T1000 (cell line): ENCODE results near the gene LIPH.
"Not testable (repeated sequence)": the region's sequence is repeated elsewhere in the genome, so short reads cannot be mapped to it uniquely, and the experiment has no call there.

Experiments used
- DNase-seq: peaks from one replicate; lab custom pipeline; 2025; ENCODE audit warnings: mixed read lengths; lab: John Stamatoyannopoulos, UW

Gene LIPH

GRCh38 chr3:185552358-185552877 lies at the start of gene LIPH:
Gene LIPH, minus strand, starts transcription at chr3:185552588. Its CDS starts 117 bp downstream, at chr3:185552471.
- no peak for DNase-seq

- DNase-seq, result no peak
Measured at GRCh38 chr3:185595526-185595925, 43.1 kb upstream of the LIPH start.

- no peak for DNase-seq
Measured at GRCh38 chr3:185594073-185594472, 41.7 kb upstream of the LIPH start.

- DNase-seq, result no peak
Measured at GRCh38 chr3:185586686-185587039, 34.3 kb upstream of the LIPH start.

- DNase-seq, result peak; percentile 99
Measured at GRCh38 chr3:185585859-185586685, 33.7 kb upstream of the LIPH start, which contains the start of gene SENP2. Gene SENP2, plus strand, starts transcription at chr3:185586295. Its CDS starts 119 bp downstream, at chr3:185586414.

- no peak for DNase-seq
Measured at GRCh38 chr3:185585518-185585858, 33.1 kb upstream of the LIPH start.

GRCh38 chr3:185584686-185585085 lies 32.3 kb upstream of the LIPH start:
- DNase-seq, result no peak

- DNase-seq, result no peak
Measured at GRCh38 chr3:185583925-185584324, 31.5 kb upstream of the LIPH start.

GRCh38 chr3:185582871-185583270 lies 30.5 kb upstream of the LIPH start:
- no peak for DNase-seq

- DNase-seq, result no peak
Measured at GRCh38 chr3:185582236-185582635, 29.8 kb upstream of the LIPH start.

- not testable (repeated sequence) for DNase-seq
Measured at GRCh38 chr3:185575108-185575869, 22.9 kb upstream of the LIPH start.

- no peak for DNase-seq
Measured at GRCh38 chr3:185572183-185572582, 19.8 kb upstream of the LIPH start.

GRCh38 chr3:185561958-185562357 lies 9.6 kb upstream of the LIPH start:
- DNase-seq, result no peak

GRCh38 chr3:185561374-185561943 lies 9.1 kb upstream of the LIPH start:
- no peak for DNase-seq

GRCh38 chr3:185560676-185561075 lies 8.3 kb upstream of the LIPH start:
- no peak for DNase-seq

GRCh38 chr3:185559706-185560090 lies 7.3 kb upstream of the LIPH start:
- no peak for DNase-seq

- DNase-seq, result no peak
Measured at GRCh38 chr3:185558395-185558794, 6.0 kb upstream of the LIPH start.

- not testable (repeated sequence) for DNase-seq
Measured at GRCh38 chr3:185556640-185557039, 4.3 kb upstream of the LIPH start.

GRCh38 chr3:185555860-185556347 lies 3.5 kb upstream of the LIPH start:
- no peak for DNase-seq

GRCh38 chr3:185555101-185555501 lies 2.7 kb upstream of the LIPH start:
- DNase-seq, result no peak

- no peak for DNase-seq
Measured at GRCh38 chr3:185549651-185550111, 2.7 kb downstream of the LIPH start.

GRCh38 chr3:185549122-185549521 lies 3.3 kb downstream of the LIPH start:
- DNase-seq, result peak; percentile 54
